T-helper 1 cell treated with Interleukin-12 subunit alpha and Interleukin-12 subunit beta and Interleukin-4 antibody, amounts not matched to agents 30 μg/mL and 1 μg/mL, for 36 hours (primary cell): ENCODE measurements around the gene GON4L.

ENCODE experiments used
- H3K27ac Mint-ChIP-seq: one replicate; pipeline ENCODE4 v1.8.0; 2021; ENCODE audit warnings: mild to moderate bottlenecking, mixed read lengths
- H3K27me3 Mint-ChIP-seq: one replicate; pipeline ENCODE4 v1.8.0; 2021; ENCODE audit warnings: low read depth, mixed read lengths
- H3K36me3 Mint-ChIP-seq: one replicate; pipeline ENCODE4 v1.8.0; 2021; ENCODE audit warnings: low read depth, mixed read lengths
- H3K4me1 Mint-ChIP-seq: one replicate; pipeline ENCODE4 v1.8.0; 2021; ENCODE audit warnings: low read depth, mixed read lengths
- H3K4me3 Mint-ChIP-seq: one replicate; pipeline ENCODE4 v1.8.0; 2021; ENCODE audit warnings: mild to moderate bottlenecking, moderate library complexity, mixed read lengths
- H3K9me3 Mint-ChIP-seq: one replicate; pipeline ENCODE4 v1.8.0; 2021; ENCODE audit warnings: mixed read lengths

Gene GON4L

GRCh38 chr1:155884982-155885381, 28.0 kb upstream of the GON4L start:
- H3K9me3 Mint-ChIP-seq = no peaks in the 10 kb centered on the region
- H3K27ac Mint-ChIP-seq = no peak overlapping the region
- H3K4me3 Mint-ChIP-seq = no peak overlapping the region
- no peaks in the 10 kb centered on the region for H3K4me1 Mint-ChIP-seq
- H3K36me3 Mint-ChIP-seq = peaks cover 16% of the 10 kb centered on the region
- H3K27me3 Mint-ChIP-seq = no peaks in the 10 kb centered on the region

- H3K9me3 Mint-ChIP-seq = no peaks in the 10 kb centered on the region
- H3K36me3 Mint-ChIP-seq = peaks cover 19% of the 10 kb centered on the region
- no peaks in the 10 kb centered on the region for H3K4me1 Mint-ChIP-seq
- no peak overlapping the region for H3K4me3 Mint-ChIP-seq
- no peaks in the 10 kb centered on the region for H3K27me3 Mint-ChIP-seq
- no peak overlapping the region for H3K27ac Mint-ChIP-seq
Measured at GRCh38 chr1:155884031-155884960, 27.3 kb upstream of the GON4L start.

- no peaks in the 10 kb centered on the region for H3K9me3 Mint-ChIP-seq
- no peak overlapping the region for H3K27ac Mint-ChIP-seq
- H3K4me3 Mint-ChIP-seq = no peak overlapping the region
- H3K36me3 Mint-ChIP-seq = peaks cover 21% of the 10 kb centered on the region
- no peaks in the 10 kb centered on the region for H3K27me3 Mint-ChIP-seq
- H3K4me1 Mint-ChIP-seq = no peaks in the 10 kb centered on the region
Measured at GRCh38 chr1:155882766-155883165, 25.8 kb upstream of the GON4L start.

- Mint-ChIP-seq H3K27ac (no peak overlapping the region), H3K36me3 (peaks cover 21% of the 10 kb centered on the region), H3K9me3 (no peaks in the 10 kb centered on the region), H3K27me3 (no peaks in the 10 kb centered on the region), H3K4me1 (no peaks in the 10 kb centered on the region), H3K4me3 (no peak overlapping the region)
Measured at GRCh38 chr1:155882235-155882634, 25.2 kb upstream of the GON4L start.

GRCh38 chr1:155880950-155881349, 23.9 kb upstream of the GON4L start:
- H3K27ac Mint-ChIP-seq = no peak overlapping the region
- H3K27me3 Mint-ChIP-seq = no peaks in the 10 kb centered on the region
- peaks cover 21% of the 10 kb centered on the region for H3K36me3 Mint-ChIP-seq
- no peaks in the 10 kb centered on the region for H3K9me3 Mint-ChIP-seq
- no peaks in the 10 kb centered on the region for H3K4me1 Mint-ChIP-seq
- no peak overlapping the region for H3K4me3 Mint-ChIP-seq

- Mint-ChIP-seq H3K4me1 (no peaks in the 10 kb centered on the region), H3K9me3 (no peaks in the 10 kb centered on the region), H3K27me3 (no peaks in the 10 kb centered on the region), H3K27ac (no peak overlapping the region), H3K4me3 (no peak overlapping the region), H3K36me3 (peaks cover 21% of the 10 kb centered on the region)
Measured at GRCh38 chr1:155880251-155880650, 23.2 kb upstream of the GON4L start.

GRCh38 chr1:155877945-155878344, 20.9 kb upstream of the GON4L start:
- Mint-ChIP-seq H3K9me3 (no peaks in the 10 kb centered on the region), H3K4me1 (no peaks in the 10 kb centered on the region), H3K27ac (no peak overlapping the region), H3K27me3 (no peaks in the 10 kb centered on the region), H3K4me3 (no peak overlapping the region), H3K36me3 (peaks cover 21% of the 10 kb centered on the region)

GRCh38 chr1:155873860-155874259, 16.8 kb upstream of the GON4L start:
- H3K4me3 Mint-ChIP-seq = no peak overlapping the region
- H3K36me3 Mint-ChIP-seq = peaks cover 9% of the 10 kb centered on the region
- no peak overlapping the region for H3K27ac Mint-ChIP-seq
- no peaks in the 10 kb centered on the region for H3K9me3 Mint-ChIP-seq
- no peaks in the 10 kb centered on the region for H3K27me3 Mint-ChIP-seq
- peaks cover 4% of the 10 kb centered on the region for H3K4me1 Mint-ChIP-seq

- Mint-ChIP-seq H3K36me3 (peaks cover 11% of the 10 kb centered on the region), H3K27ac (no peak overlapping the region), H3K4me3 (no peak overlapping the region), H3K27me3 (no peaks in the 10 kb centered on the region), H3K9me3 (no peaks in the 10 kb centered on the region), H3K4me1 (peaks cover 7% of the 10 kb centered on the region)
Measured at GRCh38 chr1:155872527-155872926, 15.5 kb upstream of the GON4L start.

GRCh38 chr1:155871390-155871789, 14.4 kb upstream of the GON4L start:
- Mint-ChIP-seq H3K27me3 (no peaks in the 10 kb centered on the region), H3K36me3 (peaks cover 11% of the 10 kb centered on the region), H3K9me3 (no peaks in the 10 kb centered on the region), H3K4me1 (peaks cover 7% of the 10 kb centered on the region), H3K4me3 (no peak overlapping the region), H3K27ac (no peak overlapping the region)

GRCh38 chr1:155867766-155868165, 10.8 kb upstream of the GON4L start:
- no peaks in the 10 kb centered on the region for H3K27me3 Mint-ChIP-seq
- H3K4me3 Mint-ChIP-seq = no peak overlapping the region
- peaks cover 9% of the 10 kb centered on the region for H3K36me3 Mint-ChIP-seq
- peaks cover 7% of the 10 kb centered on the region for H3K4me1 Mint-ChIP-seq
- no peak overlapping the region for H3K27ac Mint-ChIP-seq
- H3K9me3 Mint-ChIP-seq = no peaks in the 10 kb centered on the region

- H3K27me3 Mint-ChIP-seq = no peaks in the 10 kb centered on the region
- H3K9me3 Mint-ChIP-seq = no peaks in the 10 kb centered on the region
- peaks cover 13% of the 10 kb centered on the region for H3K36me3 Mint-ChIP-seq
- no peak overlapping the region for H3K27ac Mint-ChIP-seq
- no peak overlapping the region for H3K4me3 Mint-ChIP-seq
- peaks cover 19% of the 10 kb centered on the region for H3K4me1 Mint-ChIP-seq
Measured at GRCh38 chr1:155864393-155864792, 7.4 kb upstream of the GON4L start.

- H3K27ac Mint-ChIP-seq = peak overlapping the region; percentile 37
- H3K27me3 Mint-ChIP-seq = no peaks in the 10 kb centered on the region
- H3K36me3 Mint-ChIP-seq = peaks cover 10% of the 10 kb centered on the region
- peaks cover 30% of the 10 kb centered on the region for H3K4me1 Mint-ChIP-seq
- H3K9me3 Mint-ChIP-seq = no peaks in the 10 kb centered on the region
- H3K4me3 Mint-ChIP-seq = no peak overlapping the region
Measured at GRCh38 chr1:155861896-155862295, 4.9 kb upstream of the GON4L start.

GRCh38 chr1:155860970-155861510, 4.0 kb upstream of the GON4L start:
- no peaks in the 10 kb centered on the region for H3K27me3 Mint-ChIP-seq
- peak overlapping the region; percentile 97 for H3K27ac Mint-ChIP-seq
- H3K9me3 Mint-ChIP-seq = no peaks in the 10 kb centered on the region
- peaks cover 10% of the 10 kb centered on the region for H3K36me3 Mint-ChIP-seq
- peaks cover 33% of the 10 kb centered on the region for H3K4me1 Mint-ChIP-seq
- H3K4me3 Mint-ChIP-seq = peak overlapping the region; percentile 93
